ENCODE results near the gene EP400. TPM values are rescaled to one million over a fixed set of nuclear protein-coding genes. Genes with fewer than 3 reads are reported as not detected.
A peak's percentile ranks its signal among the peaks of the same experiment; 100 is the strongest.

EP400 gene
- total and polyA plus RNA-seq, 2 of the 8 experiments (the other 6 are each of a cell fraction or from before 2014, with no cell fraction given), result 13.1 to 69.7 TPM

DNA sequence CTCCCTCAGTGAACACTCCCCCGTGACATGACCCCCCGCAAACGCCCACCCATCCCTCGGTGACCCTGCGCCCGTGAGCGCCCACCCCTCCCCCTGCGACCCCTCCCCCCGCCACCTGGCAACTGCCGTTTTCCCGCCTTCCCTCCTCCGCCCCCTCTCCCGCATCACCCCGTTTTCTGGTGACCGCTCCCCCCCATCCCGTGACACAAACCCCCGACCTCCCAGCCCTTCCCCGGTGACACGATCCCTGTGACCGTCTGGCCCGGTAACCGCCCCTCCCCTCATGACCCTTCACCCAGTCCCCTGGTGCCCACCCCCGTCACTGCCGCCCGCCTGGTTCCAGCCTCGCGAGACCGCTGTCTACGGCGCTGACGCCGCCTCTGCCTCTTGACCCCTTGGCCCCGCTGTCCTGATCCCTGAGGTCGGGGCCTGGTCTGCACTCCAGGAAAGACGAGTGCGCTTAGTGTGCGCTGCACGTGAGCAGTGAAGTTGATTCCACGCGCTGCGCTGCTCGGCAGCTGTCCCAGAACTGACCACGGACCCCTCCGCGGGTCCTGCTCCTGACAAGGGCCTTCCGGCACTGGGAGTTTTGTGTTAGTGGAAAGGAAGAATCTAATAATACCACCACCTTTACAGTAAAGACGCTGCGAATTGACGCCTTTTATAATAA, 135.0 kb downstream of the EP400 start (continued):
- TF ChIP-seq, protein P1, sequence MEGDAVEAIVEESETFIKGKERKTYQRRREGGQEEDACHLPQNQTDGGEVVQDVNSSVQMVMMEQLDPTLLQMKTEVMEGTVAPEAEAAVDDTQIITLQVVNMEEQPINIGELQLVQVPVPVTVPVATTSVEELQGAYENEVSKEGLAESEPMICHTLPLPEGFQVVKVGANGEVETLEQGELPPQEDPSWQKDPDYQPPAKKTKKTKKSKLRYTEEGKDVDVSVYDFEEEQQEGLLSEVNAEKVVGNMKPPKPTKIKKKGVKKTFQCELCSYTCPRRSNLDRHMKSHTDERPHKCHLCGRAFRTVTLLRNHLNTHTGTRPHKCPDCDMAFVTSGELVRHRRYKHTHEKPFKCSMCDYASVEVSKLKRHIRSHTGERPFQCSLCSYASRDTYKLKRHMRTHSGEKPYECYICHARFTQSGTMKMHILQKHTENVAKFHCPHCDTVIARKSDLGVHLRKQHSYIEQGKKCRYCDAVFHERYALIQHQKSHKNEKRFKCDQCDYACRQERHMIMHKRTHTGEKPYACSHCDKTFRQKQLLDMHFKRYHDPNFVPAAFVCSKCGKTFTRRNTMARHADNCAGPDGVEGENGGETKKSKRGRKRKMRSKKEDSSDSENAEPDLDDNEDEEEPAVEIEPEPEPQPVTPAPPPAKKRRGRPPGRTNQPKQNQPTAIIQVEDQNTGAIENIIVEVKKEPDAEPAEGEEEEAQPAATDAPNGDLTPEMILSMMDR (IDR thresholded peaks at IDR 0.05; ENCODE audit: control extremely low read depth in 1 of 3, insufficient read depth in 1 of 3, low read depth in 1 of 3, low read length in 3 of 3), result no peak
- TF ChIP-seq BRCA1 (IDR thresholded peaks at IDR 0.05; ENCODE audit: low read depth, low read length), result peak; percentile 70
- 0 out of 2 replicates have a peak, but pooled peaks have one; percentile 3 for TF ChIP-seq EGR1 (IDR thresholded peaks at IDR 0.05; ENCODE audit: borderline replicate concordance, low read depth, low read length)
- TF ChIP-seq SIRT6 (IDR thresholded peaks at IDR 0.05; ENCODE audit: low read length), result no peak
- peak; percentile 6 for TF ChIP-seq KDM4A (IDR thresholded peaks at IDR 0.05; ENCODE audit: low read depth, low read length, severe bottlenecking)
- TF ChIP-seq SUZ12 (IDR thresholded peaks at IDR 0.05; ENCODE audit: low read length), result no peak
- TF ChIP-seq, protein P2, sequence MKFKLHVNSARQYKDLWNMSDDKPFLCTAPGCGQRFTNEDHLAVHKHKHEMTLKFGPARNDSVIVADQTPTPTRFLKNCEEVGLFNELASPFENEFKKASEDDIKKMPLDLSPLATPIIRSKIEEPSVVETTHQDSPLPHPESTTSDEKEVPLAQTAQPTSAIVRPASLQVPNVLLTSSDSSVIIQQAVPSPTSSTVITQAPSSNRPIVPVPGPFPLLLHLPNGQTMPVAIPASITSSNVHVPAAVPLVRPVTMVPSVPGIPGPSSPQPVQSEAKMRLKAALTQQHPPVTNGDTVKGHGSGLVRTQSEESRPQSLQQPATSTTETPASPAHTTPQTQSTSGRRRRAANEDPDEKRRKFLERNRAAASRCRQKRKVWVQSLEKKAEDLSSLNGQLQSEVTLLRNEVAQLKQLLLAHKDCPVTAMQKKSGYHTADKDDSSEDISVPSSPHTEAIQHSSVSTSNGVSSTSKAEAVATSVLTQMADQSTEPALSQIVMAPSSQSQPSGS (IDR thresholded peaks at IDR 0.05; ENCODE audit: low read length), result no peak
- TF ChIP-seq SIN3A (conservative IDR thresholded peaks at IDR 0.05 in 1 of 2, IDR thresholded peaks at IDR 0.05 in 1 of 2; ENCODE audit: low read depth in 1 of 2, low read length in 2 of 2), result peak in 1 of 2 experiments; percentile 61; a peak in 2 of 4 replicates

Measured in H1 (cell line).